Heart left ventricle (tissue), 13 donors: Measurements from ENCODE around the gene TXNDC12.

Experiments
- POLR2A ChIP-seq, 2 donors: fragments of 450-650 bp; IDR thresholded peaks; one replicate each; pipeline ENCODE4 v1.6.1; 2017; ENCODE audit warnings: antibody characterized with exemption in 2 of 2, mild to moderate bottlenecking in 2 of 2, moderate library complexity in 2 of 2
- TF ChIP-seq, protein P1 (sequence below), 12 donors: fragments of 200-600 bp; sonication (generic) in 4 of 12; IDR thresholded peaks; one replicate each; pipeline versions ENCODE4 v1.5.0 to v1.8.0; 2018 to 2022; ENCODE audit warnings: antibody characterized with exemption in 12 of 12, mild to moderate bottlenecking in 5 of 12
- donor health status: ischemic (EF 13 %, LVEDD 7.1; RV severe dilation, severe dysfunction).
- donor health status: DM: no; HTN: yes; CAD: no.
- donor health status: DM: no; HTN: no; CAD: no.
- donor health status: ischemic (EF 25% LVEDD 6.9; RV normal size, moderate dysfunction).
- donor health status: ischemic (EF 25% LVEDD 5.7; RV mildly dilated, moderate dysfunction).
- donor health status: ischemic (EF 35%, LVEDD 5.7; RV mildly dilated, moderate dysfunction).
- donor health status: nonischemic (EF 11% LVEDD 7.7; RV severe dilation, severe dysfunction).
- donor health status: DM: yes; HTN: yes; CAD: no.
- donor health status: PGD.
- donor health status: ischemic (EF 29% LVEDD 5.4; RV normal size, mild dysfunction).
- donor health status: nonischemic (EF 23%, LVEDD 6.1; RV moderate dilation, normal function).

DNA sequence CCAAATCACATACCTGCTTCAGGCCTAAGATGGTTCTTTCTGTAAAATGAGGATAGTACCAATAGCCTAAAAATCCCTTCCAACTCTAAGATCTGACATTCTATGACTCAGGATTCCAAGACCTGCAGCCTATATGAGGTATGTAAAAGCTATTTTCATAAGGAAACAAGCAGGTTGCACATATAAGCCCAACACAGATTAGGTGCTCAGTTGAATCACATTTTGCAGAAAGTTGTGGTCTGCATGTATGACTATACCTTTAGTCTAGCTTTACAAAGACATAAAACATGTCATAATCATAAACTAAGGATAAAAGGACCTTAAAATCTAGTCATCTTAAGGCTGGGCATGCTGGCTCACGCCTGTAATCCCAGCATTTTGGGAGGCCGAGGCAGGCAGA, 28.7 kb downstream of the TXNDC12 start:
- TF ChIP-seq POLR2A (IDR thresholded peaks at IDR 0.05): no peak
- TF ChIP-seq, protein P1, sequence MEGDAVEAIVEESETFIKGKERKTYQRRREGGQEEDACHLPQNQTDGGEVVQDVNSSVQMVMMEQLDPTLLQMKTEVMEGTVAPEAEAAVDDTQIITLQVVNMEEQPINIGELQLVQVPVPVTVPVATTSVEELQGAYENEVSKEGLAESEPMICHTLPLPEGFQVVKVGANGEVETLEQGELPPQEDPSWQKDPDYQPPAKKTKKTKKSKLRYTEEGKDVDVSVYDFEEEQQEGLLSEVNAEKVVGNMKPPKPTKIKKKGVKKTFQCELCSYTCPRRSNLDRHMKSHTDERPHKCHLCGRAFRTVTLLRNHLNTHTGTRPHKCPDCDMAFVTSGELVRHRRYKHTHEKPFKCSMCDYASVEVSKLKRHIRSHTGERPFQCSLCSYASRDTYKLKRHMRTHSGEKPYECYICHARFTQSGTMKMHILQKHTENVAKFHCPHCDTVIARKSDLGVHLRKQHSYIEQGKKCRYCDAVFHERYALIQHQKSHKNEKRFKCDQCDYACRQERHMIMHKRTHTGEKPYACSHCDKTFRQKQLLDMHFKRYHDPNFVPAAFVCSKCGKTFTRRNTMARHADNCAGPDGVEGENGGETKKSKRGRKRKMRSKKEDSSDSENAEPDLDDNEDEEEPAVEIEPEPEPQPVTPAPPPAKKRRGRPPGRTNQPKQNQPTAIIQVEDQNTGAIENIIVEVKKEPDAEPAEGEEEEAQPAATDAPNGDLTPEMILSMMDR (IDR thresholded peaks at IDR 0.05): no peak
